Measurements from ENCODE around the gene NAV3. TPM values are rescaled to one million over a fixed set of nuclear protein-coding genes. Genes with fewer than 3 reads are reported as not detected.

The NAV3 gene
- polyA plus RNA-seq, 3 donors from 2014 or later, result not detected

DNA sequence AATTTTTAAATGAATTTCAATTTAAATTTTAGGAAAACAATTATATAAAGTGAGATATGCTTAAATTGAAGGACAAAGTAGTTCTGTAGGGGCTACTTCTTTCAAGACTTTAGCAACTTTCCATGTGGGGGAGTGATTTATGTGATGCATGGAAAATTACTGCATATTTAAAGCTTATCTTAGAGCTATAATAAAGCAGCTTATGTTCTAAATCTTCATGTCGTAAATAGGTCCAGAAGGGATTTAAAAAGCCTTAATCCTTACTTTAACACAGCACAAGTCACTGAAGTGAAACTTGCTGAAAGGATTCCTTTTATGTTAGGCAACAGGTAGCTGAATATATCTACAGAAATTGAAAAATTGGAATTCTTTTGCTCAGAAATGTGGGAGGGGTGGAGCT is 340.4 kb downstream of the NAV3 start:
- no peaks in the 10 kb centered on the region for H3K4me1 Mint-ChIP-seq
- H3K27me3 Mint-ChIP-seq (ENCODE audit: low read depth in 3 of 3), result peaks cover 0 to 1% (median 0%) of the 10 kb centered on the region in 3 donors
- no peaks in the 10 kb centered on the region for H3K36me3 Mint-ChIP-seq
- peaks cover 0 to 20% (median 7%) of the 10 kb centered on the region in 6 donors for H3K9me3 Mint-ChIP-seq
- H3K27ac Mint-ChIP-seq, result no peak overlapping the region
- H3K4me3 Mint-ChIP-seq, result no peak overlapping the region
- DNase-seq, result no peak

- Mint-ChIP-seq H3K36me3 (no peaks in the 10 kb centered on the region), H3K27ac (no peak overlapping the region), H3K4me1 (no peaks in the 10 kb centered on the region), H3K9me3 (peaks cover 0 to 25% (median 4%) of the 10 kb centered on the region in 6 donors), H3K27me3 (ENCODE audit: low read depth in 3 of 3) (peaks cover 0 to 2% (median 0%) of the 10 kb centered on the region in 3 donors), H3K4me3 (no peak overlapping the region)
- DNase-seq, result no peak
Observed at GRCh38 chr12:78176643-78177042, 345.9 kb downstream of the NAV3 start.

DNA sequence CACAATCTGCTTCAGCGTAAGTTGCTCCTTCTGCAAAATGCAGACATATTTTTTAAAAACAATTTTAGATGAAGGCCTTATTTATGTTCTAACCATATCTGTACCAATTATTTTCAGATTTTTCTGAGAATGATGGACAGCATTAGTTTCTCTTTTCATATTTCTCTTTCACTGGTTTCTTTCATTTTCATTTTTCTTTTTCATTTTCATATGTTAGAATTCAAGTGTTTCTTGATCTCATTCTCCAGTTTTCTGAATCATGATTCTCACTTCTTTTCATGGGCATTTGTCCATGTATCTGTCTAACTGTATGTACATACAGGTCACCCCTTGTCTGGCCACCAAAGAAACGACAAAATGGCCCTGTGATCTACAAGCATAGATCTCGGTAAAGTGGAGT is 346.6 kb downstream of the NAV3 start:
- Mint-ChIP-seq H3K36me3 (no peaks in the 10 kb centered on the region), H3K27me3 (ENCODE audit: low read depth in 3 of 3) (peaks cover 0 to 2% (median 0%) of the 10 kb centered on the region in 3 donors), H3K9me3 (peaks cover 0 to 30% (median 4%) of the 10 kb centered on the region in 6 donors), H3K4me1 (no peaks in the 10 kb centered on the region), H3K4me3 (no peak overlapping the region), H3K27ac (no peak overlapping the region)
- no peak for DNase-seq

DNA sequence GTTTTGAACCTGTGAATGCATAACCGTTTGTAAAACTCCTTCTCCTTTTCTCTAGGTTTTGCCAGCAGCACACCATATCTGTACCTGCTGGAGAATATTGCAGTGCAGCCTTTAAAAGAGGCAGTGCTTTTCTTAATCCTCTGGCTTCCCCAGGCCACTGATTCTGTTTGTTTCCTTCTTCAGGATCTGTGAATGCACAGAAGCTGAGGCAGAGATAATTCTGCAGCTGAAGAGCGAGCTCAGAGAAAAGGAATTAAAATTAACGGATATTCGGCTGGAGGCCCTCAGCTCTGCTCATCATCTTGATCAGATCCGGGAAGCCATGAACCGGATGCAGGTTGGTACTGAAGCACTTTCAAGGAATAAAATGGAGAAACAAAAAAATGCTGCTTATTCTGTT is 348.7 kb downstream of the NAV3 start:
- Mint-ChIP-seq H3K27me3 (ENCODE audit: low read depth in 3 of 3) (peaks cover 0 to 2% (median 0%) of the 10 kb centered on the region in 3 donors), H3K4me1 (no peaks in the 10 kb centered on the region), H3K27ac (no peak overlapping the region), H3K36me3 (no peaks in the 10 kb centered on the region), H3K9me3 (peaks cover 0 to 37% (median 4%) of the 10 kb centered on the region in 6 donors), H3K4me3 (no peak overlapping the region)
- DNase-seq, result no peak

DNA sequence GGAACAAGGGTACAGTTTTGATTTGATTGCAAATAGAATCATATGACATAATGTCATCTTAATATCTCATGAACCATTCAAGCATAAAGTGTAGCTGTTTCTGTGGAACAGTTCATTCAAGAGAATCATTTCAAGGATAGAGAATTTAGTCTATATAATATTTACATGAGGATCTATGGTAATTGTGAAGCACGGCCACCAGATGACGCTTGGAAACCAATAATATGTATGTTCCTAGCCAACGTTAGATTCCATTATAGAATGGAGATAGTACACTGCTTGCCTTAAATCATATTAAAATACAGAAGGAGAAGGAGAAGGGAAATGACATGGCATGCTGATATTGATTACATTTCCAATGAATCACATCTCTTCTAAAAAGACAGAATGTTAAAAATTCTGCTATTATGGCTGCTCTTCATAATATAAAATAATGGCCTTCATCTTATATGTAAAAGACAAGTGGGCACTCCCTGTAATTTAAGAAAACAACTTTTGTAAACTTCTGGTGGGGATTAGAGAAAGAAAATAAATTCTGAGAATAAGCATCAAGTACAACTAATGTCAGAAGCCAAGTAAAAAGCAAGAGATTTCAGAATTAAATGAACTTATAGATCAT is 351.0 kb downstream of the NAV3 start:
- H3K27me3 Mint-ChIP-seq (ENCODE audit: low read depth in 3 of 3), result peaks cover 0 to 4% (median 2%) of the 10 kb centered on the region in 3 donors
- no peaks in the 10 kb centered on the region for H3K36me3 Mint-ChIP-seq
- DNase-seq, result no peak
- no peak overlapping the region for H3K27ac Mint-ChIP-seq
- no peaks in the 10 kb centered on the region for H3K4me1 Mint-ChIP-seq
- H3K4me3 Mint-ChIP-seq, result no peak overlapping the region
- H3K9me3 Mint-ChIP-seq, result peaks cover 0 to 38% (median 4%) of the 10 kb centered on the region in 6 donors

GRCh38 chr12:78183824-78184223 is 353.1 kb downstream of the NAV3 start:
- Mint-ChIP-seq H3K4me3 (no peak overlapping the region), H3K27ac (no peak overlapping the region), H3K27me3 (ENCODE audit: low read depth in 3 of 3) (peaks cover 0 to 4% (median 0%) of the 10 kb centered on the region in 3 donors), H3K9me3 (peaks cover 0 to 35% (median 2%) of the 10 kb centered on the region in 6 donors), H3K4me1 (no peaks in the 10 kb centered on the region), H3K36me3 (no peaks in the 10 kb centered on the region)
- DNase-seq, result no peak

DNA sequence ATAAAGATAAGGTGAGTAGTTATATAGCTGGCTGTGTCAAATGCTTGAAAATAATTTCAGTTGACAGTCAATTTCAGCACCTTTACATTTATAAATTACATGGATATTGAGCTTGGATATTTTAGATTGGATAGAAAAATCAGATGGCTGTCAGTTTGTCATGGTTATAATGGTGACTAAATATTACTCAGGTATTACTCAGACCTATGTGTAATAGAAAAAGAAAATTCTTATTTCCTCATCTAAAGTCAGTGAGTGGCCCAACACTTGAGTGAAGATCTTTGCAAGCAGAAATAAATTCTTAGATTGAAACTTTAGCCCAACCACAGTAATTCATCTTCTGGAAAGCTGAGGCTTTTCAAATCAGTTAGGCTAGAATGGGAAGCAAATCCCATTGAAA is 354.4 kb downstream of the NAV3 start:
- Mint-ChIP-seq H3K36me3 (no peaks in the 10 kb centered on the region), H3K4me1 (no peaks in the 10 kb centered on the region), H3K27me3 (ENCODE audit: low read depth in 3 of 3) (peaks cover 0 to 4% (median 0%) of the 10 kb centered on the region in 3 donors), H3K27ac (no peak overlapping the region), H3K9me3 (peaks cover 0 to 34% (median 3%) of the 10 kb centered on the region in 6 donors), H3K4me3 (no peak overlapping the region)
- no peak for DNase-seq

GRCh38 chr12:78185651-78186050 is 355.0 kb downstream of the NAV3 start:
- no peaks in the 10 kb centered on the region for H3K36me3 Mint-ChIP-seq
- H3K27me3 Mint-ChIP-seq (ENCODE audit: low read depth in 3 of 3), result peaks cover 0 to 4% (median 0%) of the 10 kb centered on the region in 3 donors
- H3K4me1 Mint-ChIP-seq, result no peaks in the 10 kb centered on the region
- H3K27ac Mint-ChIP-seq, result no peak overlapping the region
- no peak overlapping the region for H3K4me3 Mint-ChIP-seq
- peaks cover 0 to 30% (median 2%) of the 10 kb centered on the region in 6 donors for H3K9me3 Mint-ChIP-seq
- DNase-seq, result no peak

- Mint-ChIP-seq H3K27me3 (ENCODE audit: low read depth in 3 of 3) (peaks cover 0 to 4% (median 0%) of the 10 kb centered on the region in 3 donors), H3K4me3 (no peak overlapping the region), H3K4me1 (no peaks in the 10 kb centered on the region), H3K9me3 (peaks cover 0 to 34% (median 2%) of the 10 kb centered on the region in 6 donors), H3K36me3 (no peaks in the 10 kb centered on the region), H3K27ac (no peak overlapping the region)
- no peak for DNase-seq
Observed at GRCh38 chr12:78186670-78187069, 356.0 kb downstream of the NAV3 start.

- H3K36me3 Mint-ChIP-seq, result no peaks in the 10 kb centered on the region
- no peak overlapping the region for H3K27ac Mint-ChIP-seq
- H3K4me3 Mint-ChIP-seq, result no peak overlapping the region
- H3K9me3 Mint-ChIP-seq, result peaks cover 0 to 29% (median 4%) of the 10 kb centered on the region in 6 donors
- H3K27me3 Mint-ChIP-seq (ENCODE audit: low read depth in 3 of 3), result peaks cover 0 to 4% (median 0%) of the 10 kb centered on the region in 3 donors
- no peak for DNase-seq
- H3K4me1 Mint-ChIP-seq, result no peaks in the 10 kb centered on the region
Observed at GRCh38 chr12:78187741-78188140, 357.0 kb downstream of the NAV3 start.

GRCh38 chr12:78189656-78190055 is 359.0 kb downstream of the NAV3 start:
- DNase-seq, result no peak
- Mint-ChIP-seq H3K27ac (no peak overlapping the region), H3K36me3 (no peaks in the 10 kb centered on the region), H3K9me3 (peaks cover 0 to 39% (median 6%) of the 10 kb centered on the region in 6 donors), H3K4me3 (no peak overlapping the region), H3K4me1 (no peaks in the 10 kb centered on the region), H3K27me3 (ENCODE audit: low read depth in 3 of 3) (peaks cover 0 to 4% (median 0%) of the 10 kb centered on the region in 3 donors)

DNA sequence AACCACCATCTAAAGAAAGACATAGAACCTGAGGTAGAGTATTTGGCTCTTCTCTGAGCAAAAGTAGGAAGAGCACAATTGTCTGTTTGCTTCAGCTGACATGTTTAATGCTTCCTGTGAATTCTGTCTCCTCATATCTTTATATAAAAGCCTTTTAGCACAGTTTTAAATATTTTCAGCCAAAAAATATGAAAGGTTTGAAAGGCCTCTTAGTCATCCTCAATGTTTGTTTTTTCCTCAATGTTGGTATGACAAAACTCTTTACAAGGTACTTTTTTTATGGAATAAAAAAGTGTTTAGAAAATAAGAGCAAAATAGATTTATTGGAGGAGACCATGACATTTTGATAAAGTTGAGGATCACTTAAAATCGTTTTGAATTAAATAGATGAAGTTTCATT is 360.9 kb downstream of the NAV3 start:
- no peak for DNase-seq
- no peak overlapping the region for H3K27ac Mint-ChIP-seq
- H3K9me3 Mint-ChIP-seq, result peaks cover 2 to 30% (median 8%) of the 10 kb centered on the region in 6 donors
- H3K4me1 Mint-ChIP-seq, result no peaks in the 10 kb centered on the region
- H3K36me3 Mint-ChIP-seq, result no peaks in the 10 kb centered on the region
- H3K27me3 Mint-ChIP-seq (ENCODE audit: low read depth in 3 of 3), result no peaks in the 10 kb centered on the region
- no peak overlapping the region for H3K4me3 Mint-ChIP-seq

DNA sequence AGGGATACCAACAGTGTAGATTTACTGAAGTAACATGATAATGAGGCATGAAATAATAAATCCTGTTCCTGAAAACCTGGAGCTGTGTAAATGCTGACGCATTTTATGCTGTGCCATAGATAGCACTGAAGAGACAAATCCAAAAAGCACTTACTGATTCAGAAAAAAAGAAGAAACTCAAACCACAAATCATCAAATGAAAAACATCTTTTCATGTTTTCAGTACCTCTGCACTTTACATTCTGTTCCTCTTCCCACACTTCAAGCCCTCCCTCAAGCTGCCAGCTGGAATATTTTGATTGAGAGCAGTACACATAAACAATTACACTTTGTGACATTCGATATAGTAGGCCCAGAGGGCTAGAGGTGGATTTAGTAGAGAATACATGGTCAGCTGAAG is 362.3 kb downstream of the NAV3 start:
- H3K27ac Mint-ChIP-seq, result no peak overlapping the region
- DNase-seq, result no peak
- no peaks in the 10 kb centered on the region for H3K27me3 Mint-ChIP-seq (ENCODE audit: low read depth in 3 of 3)
- H3K36me3 Mint-ChIP-seq, result no peaks in the 10 kb centered on the region
- no peaks in the 10 kb centered on the region for H3K4me1 Mint-ChIP-seq
- H3K9me3 Mint-ChIP-seq, result peaks cover 2 to 27% (median 8%) of the 10 kb centered on the region in 6 donors
- H3K4me3 Mint-ChIP-seq, result no peak overlapping the region

DNA sequence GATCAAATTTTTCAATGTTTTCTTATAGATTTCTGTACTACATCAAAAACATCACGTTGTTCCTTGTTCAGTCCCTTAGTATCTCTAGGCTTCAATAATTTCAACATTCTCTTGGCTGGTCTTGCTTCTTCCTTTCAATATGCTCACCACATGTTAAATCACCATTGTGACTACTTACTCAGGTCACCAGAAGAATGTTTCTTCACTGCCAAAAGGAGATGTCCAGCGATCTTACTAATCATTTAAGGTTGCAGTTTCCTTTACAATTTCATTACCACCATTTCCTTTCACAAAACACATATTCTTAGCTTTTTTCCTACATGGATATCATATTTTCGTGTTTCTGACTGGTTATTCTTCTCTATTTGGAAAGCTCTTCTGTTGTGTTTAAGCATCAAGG is 363.8 kb downstream of the NAV3 start:
- H3K4me3 Mint-ChIP-seq, result no peak overlapping the region
- no peak for DNase-seq
- no peaks in the 10 kb centered on the region for H3K36me3 Mint-ChIP-seq
- H3K4me1 Mint-ChIP-seq, result no peaks in the 10 kb centered on the region
- peaks cover 3 to 23% (median 9%) of the 10 kb centered on the region in 6 donors for H3K9me3 Mint-ChIP-seq
- no peaks in the 10 kb centered on the region for H3K27me3 Mint-ChIP-seq (ENCODE audit: low read depth in 3 of 3)
- H3K27ac Mint-ChIP-seq, result no peak overlapping the region

GRCh38 chr12:78198896-78199295 is 368.2 kb downstream of the NAV3 start:
- no peaks in the 10 kb centered on the region for H3K36me3 Mint-ChIP-seq
- H3K4me3 Mint-ChIP-seq, result no peak overlapping the region
- peaks cover 0 to 4% (median 0%) of the 10 kb centered on the region in 3 donors for H3K27me3 Mint-ChIP-seq (ENCODE audit: low read depth in 3 of 3)
- DNase-seq, result no peak
- peaks cover 4 to 19% (median 11%) of the 10 kb centered on the region in 6 donors for H3K9me3 Mint-ChIP-seq
- no peaks in the 10 kb centered on the region for H3K4me1 Mint-ChIP-seq
- H3K27ac Mint-ChIP-seq, result no peak overlapping the region

All from immature natural killer cell (primary cell).